ENCODE data around the gene COX5B. TPM values are rescaled to one million over a fixed set of nuclear protein-coding genes. Genes with fewer than 3 reads are reported as not detected.
A peak's percentile ranks its signal among the peaks of the same experiment; 100 is the strongest.

COX5B gene
- total RNA-seq, 1 experiment from 2014 or later: 310 TPM

GRCh38 chr2:97646977-97647376, 1.1 kb downstream of the COX5B start:
- TF ChIP-seq, protein P1, sequence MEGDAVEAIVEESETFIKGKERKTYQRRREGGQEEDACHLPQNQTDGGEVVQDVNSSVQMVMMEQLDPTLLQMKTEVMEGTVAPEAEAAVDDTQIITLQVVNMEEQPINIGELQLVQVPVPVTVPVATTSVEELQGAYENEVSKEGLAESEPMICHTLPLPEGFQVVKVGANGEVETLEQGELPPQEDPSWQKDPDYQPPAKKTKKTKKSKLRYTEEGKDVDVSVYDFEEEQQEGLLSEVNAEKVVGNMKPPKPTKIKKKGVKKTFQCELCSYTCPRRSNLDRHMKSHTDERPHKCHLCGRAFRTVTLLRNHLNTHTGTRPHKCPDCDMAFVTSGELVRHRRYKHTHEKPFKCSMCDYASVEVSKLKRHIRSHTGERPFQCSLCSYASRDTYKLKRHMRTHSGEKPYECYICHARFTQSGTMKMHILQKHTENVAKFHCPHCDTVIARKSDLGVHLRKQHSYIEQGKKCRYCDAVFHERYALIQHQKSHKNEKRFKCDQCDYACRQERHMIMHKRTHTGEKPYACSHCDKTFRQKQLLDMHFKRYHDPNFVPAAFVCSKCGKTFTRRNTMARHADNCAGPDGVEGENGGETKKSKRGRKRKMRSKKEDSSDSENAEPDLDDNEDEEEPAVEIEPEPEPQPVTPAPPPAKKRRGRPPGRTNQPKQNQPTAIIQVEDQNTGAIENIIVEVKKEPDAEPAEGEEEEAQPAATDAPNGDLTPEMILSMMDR (conservative IDR thresholded peaks at IDR 0.05): no peak
- no peak for TF ChIP-seq EZH2 (IDR thresholded peaks at IDR 0.05; ENCODE audit: low read depth)
- Histone ChIP-seq H3K27me3 (ENCODE audit: insufficient read depth, low read depth) (no peaks in the 10 kb centered on the region), H3K79me2 (ENCODE audit: low read depth) (peaks cover 25% of the 10 kb centered on the region), H4K20me1 (ENCODE audit: insufficient read depth) (no peaks in the 10 kb centered on the region), H3K4me2 (peak overlapping the region; percentile 87), H3K27ac (no peak overlapping the region), H2AFZ (peak overlapping the region; percentile 85; the same call in 1 of the 2 replicates), H3K36me3 (ENCODE audit: low read depth) (peaks cover 23% of the 10 kb centered on the region), H3K9me3 (ENCODE audit: insufficient read depth, low read depth) (no peaks in the 10 kb centered on the region), H3K4me3 (peak overlapping the region; percentile 72), H3F3A (ENCODE audit: insufficient read depth, low read depth) (peaks cover 39% of the 10 kb centered on the region), H3K4me1 (replicated peaks; ENCODE audit: insufficient read depth) (peaks cover 10% of the 10 kb centered on the region), H3K9me2 (ENCODE audit: insufficient read depth) (no peaks in the 10 kb centered on the region)
- BruUV-seq (replicated peaks): TSS peak; percentile 51
- intact Hi-C loops (cut with micrococcal nuclease; ENCODE audit: unreplicated experiment): loop anchor here (5.0 to 10.0 kb wide), 2 partner anchors 50 to 52 kb away; no protein-coding TSS in a partner anchor
- CTCF ChIA-PET: interaction anchor here (2.4 kb wide), 1 partner anchor 17 kb away, joined by 13 read pairs; the partner anchor contains the start of gene ACTR1B
- DNase-seq: no peak
- POLR2A ChIA-PET (ENCODE audit: unreplicated experiment): no interaction called here

DNA sequence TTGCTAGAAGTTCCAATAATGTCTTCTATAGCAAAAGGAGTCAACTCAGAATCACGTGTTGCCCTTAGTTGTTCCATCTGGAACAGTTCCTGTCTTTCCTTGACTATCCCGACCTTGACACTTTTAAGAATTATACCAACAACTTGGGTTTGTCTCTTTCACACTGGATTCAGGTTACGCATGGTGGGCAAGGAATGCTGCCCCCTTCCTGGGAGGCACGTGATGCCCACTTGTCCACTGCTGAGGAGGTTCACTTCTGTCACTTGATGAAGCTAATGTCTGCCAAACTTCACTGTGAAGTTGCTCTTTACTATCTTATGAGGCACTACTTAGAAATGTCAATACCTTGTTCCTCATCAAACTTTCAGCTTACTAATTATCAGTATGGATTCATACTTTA, 5.3 kb downstream of the COX5B start:
- TF ChIP-seq EZH2 (IDR thresholded peaks at IDR 0.05; ENCODE audit: low read depth): no peak
- TF ChIP-seq, protein P1 (conservative IDR thresholded peaks at IDR 0.05): no peak
- H3K79me2 ChIP-seq (ENCODE audit: low read depth): peaks cover 23% of the 10 kb centered on the region
- H3F3A ChIP-seq (ENCODE audit: insufficient read depth, low read depth): peaks cover 48% of the 10 kb centered on the region
- H3K9me2 ChIP-seq (ENCODE audit: insufficient read depth): no peaks in the 10 kb centered on the region
- H3K27me3 ChIP-seq (ENCODE audit: insufficient read depth, low read depth): no peaks in the 10 kb centered on the region
- intact Hi-C loops (cut with micrococcal nuclease; ENCODE audit: unreplicated experiment): no loop called here
- H3K4me2 ChIP-seq: no peak overlapping the region
- H2AFZ ChIP-seq: no peak overlapping the region
- peaks cover 23% of the 10 kb centered on the region for H3K36me3 ChIP-seq (ENCODE audit: low read depth)
- H3K27ac ChIP-seq: no peak overlapping the region
- H4K20me1 ChIP-seq (ENCODE audit: insufficient read depth): no peaks in the 10 kb centered on the region
- H3K4me1 ChIP-seq (replicated peaks; ENCODE audit: insufficient read depth): peaks cover 10% of the 10 kb centered on the region
- no peak overlapping the region for H3K4me3 ChIP-seq
- no TSS peak for BruUV-seq (replicated peaks)
- ChIA-PET CTCF (interaction anchor here (0.5 kb wide), 1 partner anchor 47 kb away, joined by 3 read pairs; no protein-coding TSS in a partner anchor), POLR2A (ENCODE audit: unreplicated experiment) (interaction anchor here (0.7 kb wide), 1 partner anchor 40 kb away, joined by 4 read pairs; no protein-coding TSS in a partner anchor)
- DNase-seq: peak in 1 of 2 experiments; percentile 15
- H3K9me3 ChIP-seq (ENCODE audit: insufficient read depth, low read depth): no peaks in the 10 kb centered on the region

DNA sequence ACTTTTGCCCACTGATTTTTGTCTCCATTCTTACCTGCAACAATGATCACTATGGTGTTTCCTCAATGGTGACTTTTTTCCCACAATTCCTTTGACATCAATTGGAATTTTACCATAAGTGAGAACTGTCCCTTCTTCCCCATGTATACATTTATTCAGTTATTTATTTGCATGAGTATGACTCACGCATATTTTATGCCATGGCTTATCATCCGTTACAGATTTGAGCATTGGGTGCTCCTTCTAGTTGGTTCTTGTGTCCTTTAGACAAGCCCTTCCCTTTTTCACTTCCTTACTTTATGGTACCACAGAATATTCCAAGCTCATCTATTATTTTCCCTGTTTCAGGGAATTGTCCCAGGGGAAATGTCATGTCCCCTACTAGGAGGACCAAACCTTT, 7.6 kb downstream of the COX5B start:
- TF ChIP-seq, protein P1 (conservative IDR thresholded peaks at IDR 0.05): no peak
- TF ChIP-seq EZH2 (IDR thresholded peaks at IDR 0.05; ENCODE audit: low read depth): no peak
- Histone ChIP-seq H3K9me3 (ENCODE audit: insufficient read depth, low read depth) (no peaks in the 10 kb centered on the region), H3F3A (ENCODE audit: insufficient read depth, low read depth) (peaks cover 40% of the 10 kb centered on the region), H3K36me3 (ENCODE audit: low read depth) (peaks cover 15% of the 10 kb centered on the region), H3K4me3 (no peak overlapping the region), H3K4me2 (no peak overlapping the region), H3K27ac (no peak overlapping the region), H3K79me2 (ENCODE audit: low read depth) (0 out of 2 replicates have a peak, but pooled peaks cover under 1% of the 10 kb centered on the region), H4K20me1 (ENCODE audit: insufficient read depth) (no peaks in the 10 kb centered on the region; the same call in 1 of the 2 replicates), H2AFZ (no peak overlapping the region), H3K27me3 (ENCODE audit: insufficient read depth, low read depth) (no peaks in the 10 kb centered on the region), H3K9me2 (ENCODE audit: insufficient read depth) (no peaks in the 10 kb centered on the region), H3K4me1 (replicated peaks; ENCODE audit: insufficient read depth) (no peaks in the 10 kb centered on the region)
- ChIA-PET CTCF (no interaction called here), POLR2A (ENCODE audit: unreplicated experiment) (no interaction called here)
- DNase-seq: peak in 1 of 2 experiments; percentile 31
- no TSS peak for BruUV-seq (replicated peaks)
- intact Hi-C loops (cut with micrococcal nuclease; ENCODE audit: unreplicated experiment): no loop called here
